ENCODE results near the gene METTL22.

METTL22 gene

DNA sequence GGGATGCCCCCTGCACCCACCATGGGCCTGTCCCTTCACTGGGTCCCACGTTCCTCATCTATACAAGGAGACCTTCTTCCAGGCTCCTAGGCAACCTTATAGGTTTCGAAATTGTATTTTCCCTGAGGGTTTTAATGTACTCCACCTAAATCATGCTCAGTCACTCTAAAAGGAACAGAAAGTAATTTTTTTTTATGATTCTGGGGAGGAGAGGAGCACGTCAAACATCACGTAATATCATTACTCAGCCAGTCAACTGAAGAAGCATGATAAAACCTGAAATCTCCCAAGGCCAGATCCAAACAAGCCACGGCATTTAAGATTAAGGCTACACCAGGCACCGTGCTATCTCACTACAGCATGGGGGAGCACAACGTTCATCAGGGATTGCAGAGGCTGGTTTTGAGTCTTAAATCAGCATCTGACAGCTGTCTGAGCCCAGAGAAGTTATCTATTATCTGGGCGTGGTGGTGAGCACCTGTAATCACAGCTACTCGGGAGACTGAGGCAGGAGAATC, 27.3 kb upstream of the METTL22 start:
- DNase-seq: no peak

DNA sequence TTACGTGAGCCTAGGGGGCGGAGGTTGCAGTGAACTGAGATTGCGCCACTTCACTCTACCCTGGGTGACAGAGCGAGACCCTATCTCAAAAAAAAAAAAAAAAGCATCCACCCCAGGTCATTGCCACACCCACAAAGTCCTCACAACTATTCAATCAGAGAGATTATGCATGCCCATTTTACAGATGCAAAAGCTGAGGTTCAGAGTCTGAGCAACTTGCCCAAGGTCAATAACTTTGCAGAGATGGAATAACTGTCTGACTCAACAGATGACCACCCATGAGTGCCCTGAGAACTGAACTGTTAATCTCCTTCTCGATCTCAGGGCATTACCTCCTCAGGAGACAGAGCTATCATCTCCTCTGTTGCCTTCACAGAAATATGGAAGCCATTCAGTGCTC, 25.7 kb upstream of the METTL22 start:
- no peak for DNase-seq

DNA sequence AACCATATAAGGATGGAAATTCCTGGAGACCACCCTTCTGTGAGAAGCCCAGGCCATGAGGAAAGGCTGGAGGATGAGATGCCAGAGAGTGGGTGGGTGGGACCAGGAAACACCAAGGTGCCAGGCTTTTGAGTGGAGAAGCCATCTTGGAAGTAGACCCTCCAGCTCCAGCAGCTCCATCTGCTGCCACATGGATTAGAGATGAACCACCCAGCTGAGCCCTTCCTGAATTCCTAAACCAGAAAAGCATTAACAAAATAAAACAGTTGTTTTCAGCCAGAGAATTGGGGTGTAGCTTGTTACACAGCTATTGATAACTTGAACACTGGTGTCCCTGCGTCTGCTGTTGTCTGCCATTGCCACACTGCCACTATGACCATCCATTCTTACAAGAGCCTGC, 24.9 kb upstream of the METTL22 start:
- no peak for DNase-seq

DNA sequence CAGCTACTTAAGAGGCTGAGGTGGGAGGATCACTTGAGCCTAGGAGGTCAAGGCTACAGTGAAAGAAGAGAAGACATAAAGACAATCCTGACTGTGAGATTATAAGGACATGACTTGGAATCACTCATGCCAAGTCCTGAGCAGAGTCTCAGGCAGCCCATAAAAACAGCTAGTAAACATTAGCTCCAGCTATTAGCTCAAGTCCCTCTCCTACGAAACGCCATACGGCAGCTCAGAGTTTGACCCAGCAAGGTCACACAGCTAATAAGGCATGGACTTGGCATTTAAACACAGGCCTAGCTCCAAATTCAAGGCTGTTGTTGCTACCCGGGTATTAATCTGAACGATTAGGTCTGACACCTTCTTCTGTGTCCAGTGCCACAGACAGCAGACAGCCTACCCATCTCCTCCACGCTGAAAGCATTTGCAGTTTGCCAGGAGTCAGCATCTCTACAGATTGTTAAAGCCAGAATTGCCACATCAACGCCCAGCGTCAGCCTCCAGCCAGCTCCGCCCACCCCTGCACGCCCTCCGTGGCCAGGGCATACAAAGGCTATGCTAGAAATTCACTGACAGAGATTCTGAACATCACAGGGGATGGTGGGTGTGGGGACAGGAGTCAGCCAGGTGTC, 21.2 kb upstream of the METTL22 start:
- no peak for DNase-seq

DNA sequence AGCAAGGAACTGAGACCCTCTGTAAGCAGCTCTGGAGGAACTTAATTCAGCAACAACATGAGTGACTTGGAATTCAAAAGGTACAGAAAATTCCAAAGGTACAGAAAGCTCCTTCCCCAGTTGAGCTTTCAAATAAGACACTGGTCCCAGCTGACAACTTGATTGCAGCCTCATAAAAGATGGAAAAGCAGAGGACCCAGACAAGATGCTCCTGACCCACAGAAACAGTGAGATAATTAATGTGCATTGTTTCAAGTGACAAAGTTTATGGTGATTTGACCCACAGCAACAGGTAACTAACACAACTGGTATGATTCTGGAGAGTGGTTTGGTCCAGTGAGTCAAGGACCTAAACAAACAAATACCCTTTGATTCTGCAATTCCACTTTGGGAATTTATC, 15.9 kb upstream of the METTL22 start:
- DNase-seq: no peak

DNA sequence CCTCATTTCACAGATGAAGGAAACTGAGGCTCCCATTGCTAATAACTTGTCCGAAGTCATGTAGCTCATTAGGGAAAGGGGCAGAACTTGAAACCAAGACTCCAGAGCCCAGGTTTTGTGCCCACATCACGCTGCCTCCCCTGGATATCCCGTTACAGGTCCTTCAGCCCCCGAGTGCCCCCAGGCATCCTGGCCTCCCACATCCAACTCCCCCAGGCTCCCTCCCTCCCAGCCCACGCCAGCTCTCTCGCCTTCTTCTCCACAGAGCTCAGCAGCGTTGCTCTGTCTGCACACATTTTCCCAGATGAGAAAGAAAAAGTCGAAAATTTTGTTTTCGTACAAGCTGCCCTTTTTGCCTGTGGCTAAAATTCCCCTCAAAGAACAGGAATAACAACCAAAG, 14.3 kb upstream of the METTL22 start:
- no peak for DNase-seq

DNA sequence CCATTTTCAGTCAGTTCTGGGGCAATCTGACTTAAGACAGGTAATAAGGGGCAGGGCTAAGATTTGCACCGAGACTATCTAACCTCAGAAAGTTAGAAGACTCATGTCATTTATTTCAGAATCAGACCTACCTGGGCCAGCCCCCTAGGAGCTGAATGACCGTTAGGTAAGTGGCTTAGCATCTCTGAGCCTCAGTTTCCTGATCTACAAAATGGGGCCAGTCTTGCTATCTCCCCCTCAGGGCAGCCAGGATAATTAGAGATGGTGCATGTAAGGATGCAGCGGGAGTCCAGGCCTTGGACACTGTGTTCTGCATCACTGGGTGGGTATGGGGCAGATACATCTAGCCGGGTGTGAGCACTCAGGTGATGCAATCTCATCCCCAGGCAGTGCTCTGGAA, 10.4 kb upstream of the METTL22 start:
- no peak for DNase-seq

DNA sequence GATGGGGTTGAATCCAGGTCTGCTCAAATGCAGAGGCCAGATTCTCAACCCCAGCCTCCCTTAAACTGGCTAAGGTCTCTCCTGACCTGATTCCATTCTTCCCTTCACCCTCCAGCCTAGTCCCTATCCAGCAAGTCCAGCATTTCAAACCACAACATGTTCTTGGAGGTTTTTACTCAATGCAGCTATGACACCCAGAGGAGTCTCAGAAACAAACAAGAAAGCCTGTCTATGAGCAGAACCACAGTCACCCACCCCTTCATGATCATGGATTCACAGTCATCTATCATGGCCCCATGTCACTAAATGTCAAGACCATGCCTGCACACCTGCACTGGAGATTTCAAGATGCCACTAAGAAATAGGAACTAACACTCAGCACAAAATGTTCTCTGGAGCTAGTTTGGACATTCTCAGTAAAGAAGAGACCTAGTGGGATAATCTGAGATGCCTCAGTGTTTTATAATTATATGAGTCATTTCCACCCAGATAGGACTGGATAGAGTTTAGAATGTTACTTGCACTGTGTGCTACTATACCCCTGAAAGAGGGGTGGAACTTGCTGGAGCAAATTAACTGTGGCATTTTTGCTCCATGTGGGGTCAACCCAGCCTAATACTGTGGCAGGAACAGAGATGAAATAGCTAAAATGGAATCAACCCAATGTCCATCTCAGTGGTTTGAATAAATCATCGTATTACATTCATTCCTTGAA, 9.5 kb upstream of the METTL22 start:
- DNase-seq: no peak

DNA sequence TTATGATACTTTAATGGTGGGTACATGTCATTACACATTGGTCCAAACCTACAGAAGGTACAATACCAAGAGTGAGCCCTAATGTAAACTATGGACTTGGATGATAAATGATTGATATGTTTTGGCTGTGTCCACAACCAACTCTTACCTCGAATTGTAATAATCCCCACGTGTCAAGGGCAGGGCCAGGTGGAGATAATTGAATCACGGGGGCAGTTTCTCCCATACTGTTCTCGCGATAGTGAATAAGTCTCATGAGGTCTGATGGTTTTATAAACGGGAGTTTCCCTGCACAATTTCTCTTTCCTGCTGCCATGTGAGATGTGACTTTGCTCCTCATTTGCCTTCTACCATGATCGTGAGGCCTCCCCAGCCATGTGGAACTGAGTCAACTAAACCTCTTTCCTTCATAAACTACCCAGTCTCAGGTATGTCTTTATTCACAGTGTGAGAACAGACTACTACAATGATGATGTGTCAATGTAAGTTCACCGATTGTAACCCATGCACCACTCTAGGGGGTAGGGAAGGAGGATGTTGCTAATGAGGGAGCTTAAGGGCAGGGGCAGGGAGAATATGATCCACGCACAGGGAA, 7.0 kb upstream of the METTL22 start:
- DNase-seq: no peak

DNA sequence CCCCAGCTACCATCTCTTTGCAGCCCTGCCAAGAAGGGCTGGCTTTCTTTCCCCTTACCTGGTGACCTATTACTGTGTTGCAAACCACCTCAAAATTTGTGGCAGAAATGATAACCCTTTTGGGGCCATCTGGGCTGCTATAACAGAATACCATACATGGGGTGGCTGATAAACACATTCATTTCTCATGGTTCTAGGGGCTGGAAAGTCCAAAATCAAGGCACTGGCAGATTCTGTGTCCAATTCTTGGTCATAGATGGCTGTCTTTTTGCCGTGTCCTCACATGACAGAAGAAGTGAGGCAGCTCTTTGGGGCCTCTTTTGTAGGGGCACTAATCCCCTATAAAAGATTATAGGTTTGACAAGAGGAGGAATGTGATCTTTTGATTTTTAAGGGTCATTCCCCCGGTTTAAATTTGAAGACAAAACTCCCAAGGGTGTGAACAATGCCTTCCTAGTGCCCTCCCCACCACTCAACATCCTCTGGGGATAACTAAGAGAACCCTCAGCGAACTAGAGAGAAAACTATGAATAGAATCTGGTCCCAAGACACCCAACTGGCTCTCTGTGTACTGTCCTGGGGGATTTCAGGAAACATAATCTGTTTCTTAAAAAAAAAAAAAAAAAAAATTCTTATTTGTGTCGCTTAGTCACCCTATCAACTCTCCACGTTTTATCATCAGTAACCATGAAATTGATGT, 1.7 kb upstream of the METTL22 start:
- no peak for DNase-seq

DNA sequence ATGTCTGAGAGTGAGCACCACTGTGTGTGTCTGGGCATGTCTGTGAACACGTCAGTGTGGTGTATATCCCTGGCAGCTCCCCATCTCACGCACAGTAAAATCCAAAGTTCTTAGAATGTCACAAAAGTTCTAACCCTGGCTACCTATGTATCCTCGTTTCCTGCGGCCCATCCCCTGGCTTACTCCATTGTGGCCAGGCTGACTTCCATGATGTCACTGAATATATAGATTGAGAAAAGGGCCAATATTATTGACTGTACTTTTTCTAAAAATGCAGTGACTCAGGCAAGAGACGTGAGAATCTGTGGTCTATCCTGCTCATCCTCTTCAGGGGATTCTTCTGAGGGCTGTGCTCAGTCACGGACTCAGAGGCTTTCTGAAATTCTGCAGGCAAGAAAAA, 963 bp upstream of the METTL22 start:
- no peak for DNase-seq

DNA sequence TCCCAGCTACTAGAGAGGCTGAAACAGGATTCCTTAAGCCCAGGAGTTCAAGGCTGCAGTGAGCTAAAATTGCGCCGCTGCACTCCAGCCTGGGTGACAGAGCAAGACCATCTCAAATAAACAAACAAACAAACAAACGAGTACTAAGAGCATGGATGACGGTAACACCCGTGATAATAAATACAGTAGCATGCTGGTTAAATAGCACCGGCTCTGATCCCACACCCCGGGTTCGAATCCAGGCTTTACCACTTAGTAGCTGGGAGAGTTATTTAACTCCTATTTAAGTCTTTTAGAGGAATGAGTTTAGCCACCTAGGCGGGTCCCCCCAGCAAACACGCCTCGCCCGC, 301 bp upstream of the METTL22 start:
- no peak for DNase-seq

DNA sequence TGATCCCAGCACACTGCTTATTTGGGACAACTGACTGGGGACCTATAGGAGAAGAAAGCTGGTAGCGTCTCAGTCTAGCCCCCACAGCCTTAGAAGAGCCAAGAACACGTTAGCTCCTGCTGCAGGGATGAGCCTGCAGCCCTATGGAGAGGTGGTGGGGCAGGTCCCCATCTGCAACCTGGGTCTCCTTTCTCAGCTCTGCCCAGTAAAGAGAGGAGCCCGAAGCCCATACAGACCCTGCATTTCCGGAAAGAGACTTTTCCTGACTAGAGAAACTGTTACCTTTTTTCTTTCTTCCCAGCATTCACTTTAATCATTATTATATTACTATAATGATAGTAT, 788 bp downstream of the METTL22 start:
- no peak for DNase-seq

DNA sequence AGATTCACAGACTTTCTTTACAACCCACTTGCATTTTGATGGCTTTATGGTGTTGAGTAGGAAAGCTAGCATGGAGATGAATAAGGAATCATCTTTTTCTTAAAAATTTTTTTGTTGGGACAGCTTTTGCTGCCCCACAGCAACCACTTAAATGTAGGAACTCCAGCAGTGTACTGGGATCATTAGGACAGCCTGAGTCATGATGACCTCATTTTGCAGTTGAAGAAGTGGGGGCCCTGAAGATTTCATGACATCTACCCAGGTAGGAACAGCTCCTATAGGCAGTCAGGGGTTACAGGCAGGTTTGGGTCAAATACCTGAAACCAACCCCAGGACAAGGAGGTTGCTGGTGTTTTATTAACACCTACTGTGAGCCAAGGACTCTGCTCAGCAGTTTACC, 2.1 kb downstream of the METTL22 start:
- no peak for DNase-seq

DNA sequence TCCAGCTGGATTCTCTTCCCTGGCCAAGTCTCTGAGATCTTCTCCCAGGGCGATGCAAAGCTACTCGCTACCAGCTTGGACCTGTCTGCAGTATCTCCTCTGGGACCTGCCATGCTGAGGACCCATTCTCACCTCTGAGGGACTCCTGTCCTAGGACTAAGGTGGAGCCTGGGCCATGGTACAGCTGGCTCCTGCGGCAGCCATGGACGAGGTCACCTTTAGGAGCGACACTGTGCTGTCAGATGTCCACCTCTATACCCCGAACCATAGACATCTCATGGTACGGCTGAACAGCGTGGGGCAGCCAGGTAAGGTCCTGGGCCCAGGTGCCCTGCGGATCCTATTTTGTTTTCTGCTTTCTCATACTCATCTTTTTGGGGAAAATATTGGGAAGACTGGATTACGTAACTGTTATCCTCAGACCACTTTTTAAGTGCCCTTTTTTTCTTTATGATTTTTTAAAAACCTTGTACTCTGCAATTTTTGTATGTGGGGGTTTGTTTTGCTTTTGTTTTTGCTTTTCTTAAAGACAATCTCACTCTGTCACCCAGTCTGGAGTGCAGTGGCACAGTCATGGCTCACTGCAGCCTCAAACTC, 4.1 kb downstream of the METTL22 start:
- DNase-seq: no peak

DNA sequence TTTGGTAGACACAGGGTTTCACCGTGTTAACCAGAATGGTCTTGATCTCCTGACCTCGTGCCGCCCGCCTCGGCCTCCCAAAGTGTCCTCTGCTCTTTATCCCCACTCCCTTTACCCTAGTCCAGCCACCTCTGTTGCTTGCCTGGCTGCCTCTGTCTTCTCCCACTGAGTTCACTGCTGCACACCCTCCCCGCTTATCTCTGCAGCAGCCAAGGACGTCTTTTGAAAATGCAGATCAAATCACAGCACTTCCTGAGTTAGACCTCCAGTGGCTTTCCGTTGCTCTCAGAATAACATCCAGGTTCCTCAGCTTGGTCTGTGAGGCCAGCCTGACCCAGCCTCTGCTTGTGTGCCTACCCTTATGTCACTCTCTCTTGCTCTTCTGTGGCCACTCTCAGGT, 5.4 kb downstream of the METTL22 start:
- no peak for DNase-seq

DNA sequence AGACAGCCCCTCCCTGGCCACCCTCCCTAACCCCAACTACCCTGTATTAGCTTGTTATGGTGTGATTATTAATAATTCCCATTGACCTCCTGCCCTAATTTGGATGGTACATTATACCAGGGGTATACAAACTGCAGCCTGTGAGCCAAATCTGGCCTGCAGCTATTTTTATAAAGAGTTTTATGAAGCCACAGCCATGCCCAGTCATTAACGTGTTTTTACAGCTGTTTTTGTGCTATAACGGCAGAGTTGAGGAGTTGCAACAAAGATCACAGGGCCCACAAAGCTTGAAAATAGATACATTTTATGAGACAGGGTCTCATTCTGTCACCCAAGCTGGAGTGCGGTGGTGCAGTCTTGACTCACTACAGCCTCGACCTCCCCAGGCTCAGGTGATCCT, 6.0 kb downstream of the METTL22 start:
- DNase-seq: no peak

DNA sequence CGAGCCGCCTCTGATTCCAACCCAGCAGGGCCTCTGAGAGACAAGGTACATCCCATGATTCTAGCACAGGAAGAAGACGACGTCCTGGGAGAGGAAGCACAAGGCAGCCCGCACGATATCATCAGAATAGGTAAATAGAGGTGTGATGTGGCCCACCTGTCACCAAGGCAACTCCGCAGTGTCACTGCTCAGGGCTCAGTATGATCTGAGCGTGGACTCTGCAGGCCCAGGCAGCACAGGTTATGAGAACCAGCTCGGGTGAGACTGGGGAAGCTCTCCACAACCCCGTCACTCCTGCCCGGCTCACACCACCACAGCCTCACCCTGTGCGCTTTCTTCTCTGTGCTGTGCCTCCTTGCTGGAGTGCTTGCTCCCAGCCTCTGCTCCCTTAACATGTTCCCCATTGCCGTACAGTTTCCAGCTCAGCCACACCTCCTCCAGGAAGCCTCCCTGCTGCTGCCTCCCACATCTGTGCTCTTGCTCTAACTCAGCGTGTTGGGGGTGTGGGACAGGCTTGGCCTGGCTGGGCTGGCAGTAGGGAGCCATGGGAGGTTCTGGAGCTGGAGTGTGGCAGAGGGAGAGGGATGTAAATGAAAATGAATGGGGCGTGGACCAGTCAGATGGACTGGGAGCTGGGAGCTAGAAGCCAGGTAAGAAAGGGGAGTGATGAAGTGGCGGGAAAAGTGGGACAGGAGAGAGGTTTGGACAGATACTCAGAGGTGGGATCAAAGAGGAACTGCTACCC, 7.7 kb downstream of the METTL22 start:
- no peak for DNase-seq

DNA sequence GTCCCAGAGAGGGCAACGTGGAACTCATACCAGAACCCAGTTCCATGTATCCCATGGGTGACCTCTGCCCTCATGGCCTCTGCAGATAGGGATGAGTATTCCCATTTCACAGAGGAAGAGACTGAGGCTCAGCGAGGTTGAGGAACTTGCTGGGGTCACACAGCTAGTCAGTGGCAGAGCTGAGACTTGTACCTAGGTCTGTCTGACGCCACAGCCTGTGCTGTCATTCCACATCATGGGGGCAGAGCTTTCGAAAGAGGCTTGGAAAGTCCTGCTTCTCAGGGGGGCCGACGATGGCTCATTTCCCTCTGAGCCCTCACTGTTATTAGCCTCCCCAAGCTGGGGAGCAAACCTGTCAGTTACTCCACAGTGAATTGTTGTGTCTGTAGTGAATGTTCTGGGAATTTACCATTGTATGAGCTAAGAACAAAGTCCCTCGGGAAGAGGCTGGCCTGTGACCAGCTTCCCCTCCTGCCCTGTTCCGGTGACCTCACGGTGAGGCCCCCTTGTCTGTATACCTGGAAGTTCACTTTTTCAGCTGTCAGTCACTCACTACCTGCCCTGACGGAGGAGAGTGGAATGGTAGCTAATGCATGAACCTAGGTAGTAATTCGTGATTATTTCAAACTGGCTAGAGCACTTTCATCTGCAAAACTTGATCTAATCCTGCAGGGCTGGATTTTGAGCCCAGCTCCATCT, 8.9 kb downstream of the METTL22 start:
- DNase-seq: no peak

DNA sequence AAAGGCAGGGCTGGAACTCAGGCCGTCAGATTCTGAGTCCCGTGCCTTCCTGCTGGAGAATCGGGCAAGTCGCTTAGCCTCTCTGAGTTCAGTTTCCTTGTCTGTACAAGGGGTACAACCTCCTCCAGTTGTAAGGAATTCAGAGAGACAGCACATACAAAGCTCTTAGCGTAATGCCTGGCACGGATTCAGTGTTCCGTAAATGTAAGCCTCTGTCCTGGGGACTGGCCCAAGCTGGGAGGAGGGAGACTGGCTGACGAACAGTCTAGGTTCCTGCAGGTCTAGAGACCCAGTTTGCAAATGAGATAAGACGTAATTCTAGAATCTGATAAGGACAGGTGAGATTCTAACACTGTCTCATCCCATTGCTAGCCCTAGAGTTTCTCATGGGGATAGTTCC, 9.9 kb downstream of the METTL22 start:
- no peak for DNase-seq

DNA sequence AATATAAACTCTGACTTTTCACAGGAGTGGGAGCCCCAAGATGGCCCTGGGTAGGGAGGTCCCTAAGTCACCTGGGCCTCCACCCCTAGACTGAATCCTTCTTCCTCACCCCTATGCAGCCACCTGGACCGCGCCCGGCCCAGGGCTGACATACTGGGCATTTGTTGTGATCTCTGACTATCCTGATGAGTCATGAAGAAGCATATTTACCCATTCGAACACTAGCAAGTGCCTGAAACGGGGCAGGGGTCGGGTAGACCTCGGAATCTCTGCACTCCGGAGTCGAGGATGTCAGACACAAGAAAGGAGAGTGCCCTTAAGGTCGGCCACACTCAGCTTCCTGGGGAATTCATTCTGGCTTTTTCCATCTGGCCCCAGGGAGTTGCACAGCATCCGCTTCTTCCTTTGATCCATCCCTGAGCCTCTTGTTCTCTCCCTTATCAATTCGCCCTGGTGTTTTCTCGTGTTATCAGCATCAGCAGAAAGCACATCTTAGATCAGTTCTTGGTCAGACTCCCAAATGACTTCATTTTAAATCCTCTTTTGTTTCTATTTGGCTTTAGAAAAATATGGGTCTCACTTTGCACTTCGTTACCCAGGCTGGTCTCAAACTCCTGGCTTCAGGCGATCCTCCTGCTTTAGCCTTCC, 10.4 kb downstream of the METTL22 start:
- DNase-seq: no peak
